Thymus (tissue), 14 donors: Measurements from ENCODE around the gene IGFN1. TPM values are rescaled to one million over a fixed set of nuclear protein-coding genes. Genes with fewer than 3 reads are reported as not detected.

Source experiments
- DNase-seq, 9 donors: peaks; one replicate each; pipeline ENCODE4 v3.0.0-alpha.2; 2013; ENCODE audit warnings: low spot score in 9 of 9, low read depth in 6 of 9, missing footprints in 1 of 9
- H3K27ac ChIP-seq, 2 donors: one replicate each; pipeline ENCODE4 v1.5.1; 2013; ENCODE audit warnings: control low read depth in 1 of 2, low read depth in 1 of 2, low read length in 1 of 2, mild to moderate bottlenecking in 1 of 2, moderate library complexity in 1 of 2
- H3K27me3 ChIP-seq, 2 donors: one replicate each; pipeline ENCODE4 v1.5.1; 2013; ENCODE audit warnings: low read length in 1 of 2; ENCODE audit not compliant: control insufficient read depth in 2 of 2, insufficient read depth in 1 of 2
- H3K36me3 ChIP-seq, 2 donors: one replicate each; pipeline ENCODE4 v1.5.1; 2013; ENCODE audit warnings: low read length in 1 of 2, mild to moderate bottlenecking in 1 of 2, moderate library complexity in 1 of 2; ENCODE audit not compliant: control insufficient read depth in 2 of 2, insufficient read depth in 2 of 2
- H3K4me1 ChIP-seq, 2 donors: one replicate each; pipeline ENCODE4 v1.5.1; 2013; ENCODE audit warnings: low read length in 2 of 2; ENCODE audit not compliant: control insufficient read depth in 2 of 2, insufficient read depth in 2 of 2
- H3K4me3 ChIP-seq, 2 donors: one replicate each; pipeline ENCODE4 v1.5.1; 2013; ENCODE audit warnings: low read length in 2 of 2, control low read depth in 1 of 2, mild to moderate bottlenecking in 1 of 2
- H3K9me3 ChIP-seq, 2 donors: one replicate each; pipeline ENCODE4 v1.5.1; 2013; ENCODE audit warnings: low read length in 1 of 2, mild to moderate bottlenecking in 1 of 2; ENCODE audit not compliant: control insufficient read depth in 2 of 2, insufficient read depth in 1 of 2
- WGBS: extraction: QIAGEN DNeasy Blood & Tissue Kit; methylation state at CpG from one replicate; pipeline ENCODE4 v1.1.7; 2013; 5-methylcytosine and 5-hydroxymethylcytosine counted together
- long read RNA-seq, 10 donors: transcript quantifications; one replicate each; lab custom pipeline, GENCODE V29; 2026
- polyA plus RNA-seq: library from polyadenylated mRNA; stranded (reverse); fragments of 200-250 nt; gene quantifications from one replicate; pipeline ENCODE4 v1.2.3, GENCODE V29; 2013
- total RNA-seq: library from RNA; stranded (reverse); fragments of 120-200 nt; gene quantifications from one replicate; pipeline ENCODE4 v1.2.4, GENCODE V29; 2013
- donor health status: healthy.

The IGFN1 gene
- 0.80 TPM for total RNA-seq
- polyA plus RNA-seq, result 0.39 TPM
- long read RNA-seq, donor 1, result 0 reads
- long read RNA-seq, donor 2, result 0 reads
- long read RNA-seq, donor 3, result 0 reads
- long read RNA-seq, donor 4, result 0 reads
- long read RNA-seq, donor 5, result 0 reads
- long read RNA-seq, donor 6, result 0 reads
- long read RNA-seq, donor 7, result 0 reads
- long read RNA-seq, donor 8, result 0 reads
- long read RNA-seq, donor 9, result 0 reads
- long read RNA-seq, donor 10, result 0 reads

- DNase-seq, result no peak
- Histone ChIP-seq H3K36me3 (no peaks in the 10 kb centered on the region), H3K4me1 (no peaks in the 10 kb centered on the region), H3K27me3 (peaks cover 0 to 22% of the 10 kb centered on the region in 2 donors), H3K4me3 (no peak within 1 kb of the TSS), H3K27ac (no peak within 1 kb of the TSS), H3K9me3 (no peaks in the 10 kb centered on the region)
- 65% methylated on average over 9 of the region's 9 CpGs for WGBS
Observed at GRCh38 chr1:201190624-201191051, at the start of gene IGFN1. TSS of gene IGFN1 (plus strand) at chr1:201190824. CDS start at chr1:201193294, 2,470 bp downstream.

GRCh38 chr1:201140941-201141260 lies 49.7 kb upstream of the IGFN1 start:
- H3K9me3 ChIP-seq, result no peaks in the 10 kb centered on the region
- H3K27ac ChIP-seq, result no peak overlapping the region
- no peak overlapping the region for H3K4me3 ChIP-seq
- no peaks in the 10 kb centered on the region for H3K4me1 ChIP-seq
- H3K36me3 ChIP-seq, result peaks cover 48 to 66% of the 10 kb centered on the region in 2 donors
- H3K27me3 ChIP-seq, result no peaks in the 10 kb centered on the region
- DNase-seq, result no peak
- 97% methylated on average over 8 of the region's 8 CpGs for WGBS

- Histone ChIP-seq H3K4me1 (no peaks in the 10 kb centered on the region), H3K27me3 (no peaks in the 10 kb centered on the region), H3K36me3 (peaks cover 49 to 65% of the 10 kb centered on the region in 2 donors), H3K27ac (no peak overlapping the region), H3K9me3 (no peaks in the 10 kb centered on the region), H3K4me3 (no peak overlapping the region)
- 98% methylated on average over 5 of the region's 5 CpGs for WGBS
- no peak for DNase-seq
Observed at GRCh38 chr1:201141418-201141817, 49.2 kb upstream of the IGFN1 start.

- Histone ChIP-seq H3K9me3 (no peaks in the 10 kb centered on the region), H3K36me3 (peaks cover 50 to 66% of the 10 kb centered on the region in 2 donors), H3K27me3 (no peaks in the 10 kb centered on the region), H3K4me1 (no peaks in the 10 kb centered on the region), H3K4me3 (no peak overlapping the region), H3K27ac (no peak overlapping the region)
- 97% methylated on average over 16 of the region's 16 CpGs for WGBS
- DNase-seq, result no peak
Observed at GRCh38 chr1:201142011-201142848, 48.4 kb upstream of the IGFN1 start.

GRCh38 chr1:201142849-201143725 lies 47.5 kb upstream of the IGFN1 start:
- Histone ChIP-seq H3K36me3 (peaks cover 50 to 70% of the 10 kb centered on the region in 2 donors), H3K4me3 (no peak overlapping the region), H3K27ac (no peak overlapping the region), H3K4me1 (no peaks in the 10 kb centered on the region), H3K27me3 (no peaks in the 10 kb centered on the region), H3K9me3 (no peaks in the 10 kb centered on the region)
- 97% methylated on average over 16 of the region's 16 CpGs for WGBS
- DNase-seq, result no peak

- H3K4me1 ChIP-seq, result no peaks in the 10 kb centered on the region
- no peak for DNase-seq
- no peak overlapping the region for H3K27ac ChIP-seq
- H3K9me3 ChIP-seq, result no peaks in the 10 kb centered on the region
- 95% methylated on average over 18 of the region's 18 CpGs for WGBS
- no peaks in the 10 kb centered on the region for H3K27me3 ChIP-seq
- peaks cover 51 to 69% of the 10 kb centered on the region in 2 donors for H3K36me3 ChIP-seq
- no peak overlapping the region for H3K4me3 ChIP-seq
Observed at GRCh38 chr1:201143726-201144635, 46.6 kb upstream of the IGFN1 start.

- no peaks in the 10 kb centered on the region for H3K4me1 ChIP-seq
- H3K36me3 ChIP-seq, result peaks cover 51 to 62% of the 10 kb centered on the region in 2 donors
- DNase-seq, result no peak
- H3K4me3 ChIP-seq, result no peak overlapping the region
- H3K27me3 ChIP-seq, result no peaks in the 10 kb centered on the region
- H3K9me3 ChIP-seq, result no peaks in the 10 kb centered on the region
- whole genome bisulfite sequencing, result 79% methylated on average over 5 of the region's 5 CpGs
- no peak overlapping the region for H3K27ac ChIP-seq
Observed at GRCh38 chr1:201144701-201145100, 45.9 kb upstream of the IGFN1 start.

GRCh38 chr1:201145132-201145531 lies 45.5 kb upstream of the IGFN1 start:
- over 99% methylated on average over 3 of the region's 3 CpGs for WGBS

More at GRCh38 chr1:201145132-201145531, 45.5 kb upstream of the IGFN1 start:
- H3K27me3 ChIP-seq, result no peaks in the 10 kb centered on the region
- no peaks in the 10 kb centered on the region for H3K4me1 ChIP-seq
- no peak overlapping the region for H3K27ac ChIP-seq
- no peaks in the 10 kb centered on the region for H3K9me3 ChIP-seq
- H3K4me3 ChIP-seq, result no peak overlapping the region
- H3K36me3 ChIP-seq, result peaks cover 48 to 57% of the 10 kb centered on the region in 2 donors
- no peak for DNase-seq
